PC-9 (cell line): ENCODE measurements around the gene LY6G6F. TPM values are rescaled to one million over a fixed set of nuclear protein-coding genes. Genes with fewer than 3 reads are reported as not detected.

Experiments used
- BruUV-seq: library from RNA; stranded (reverse); fragments of 400-500 nt; replicated peaks from 2 replicates; lab custom pipeline; 2021; lab: Mats Ljungman, UMichigan
- CTCF ChIA-PET: fragments of 300-600 bp; sonication (Branson Sonifier 250); formaldehyde crosslinking; loops from one replicate; lab custom pipeline; 2022; ENCODE audit warnings: antibody characterized with exemption; lab: Charles Lee
- POLR2A ChIA-PET: fragments of 300-600 bp; sonication (Branson Sonifier 250); formaldehyde crosslinking; loops from one replicate; lab custom pipeline; 2022; ENCODE audit warnings: antibody characterized with exemption; ENCODE audit not compliant: unreplicated experiment; lab: Charles Lee
- DNase-seq, 2 experiments: peaks; one replicate each; pipeline versions ENCODE4 v3.0.0 to v3.0.0-alpha.2; 2015 to 2022; ENCODE audit warnings: mixed read lengths in 1 of 2
- H2AFZ ChIP-seq: fragments of 200-600 bp; sonication (generic); 2 replicates; pipeline ENCODE4 v1.8.1; 2017; ENCODE audit warnings: antibody characterized with exemption
- H3F3A ChIP-seq: fragments of 200-600 bp; sonication (generic); 2 replicates; pipeline ENCODE4 v1.8.1; 2017; ENCODE audit warnings: antibody characterized with exemption, mild to moderate bottlenecking, low read depth; ENCODE audit not compliant: insufficient read depth
- H3K27ac ChIP-seq: fragments of 200-600 bp; sonication (generic); 2 replicates; pipeline ENCODE4 v1.6.1; 2016; ENCODE audit warnings: mixed run types
- H3K27me3 ChIP-seq: fragments of 200-600 bp; sonication (generic); 2 replicates; pipeline ENCODE4 v1.6.1; 2016; ENCODE audit warnings: low read depth, mixed run types; ENCODE audit not compliant: insufficient read depth
- H3K36me3 ChIP-seq: fragments of 200-600 bp; sonication (generic); 2 replicates; pipeline ENCODE4 v1.6.1; 2016; ENCODE audit warnings: low read depth, mixed run types
- H3K4me1 ChIP-seq: fragments of 200-600 bp; sonication (generic); replicated peaks from 2 replicates; pipeline ENCODE4 v1.6.1; 2016; ENCODE audit warnings: mixed run types; ENCODE audit not compliant: insufficient read depth
- H3K4me2 ChIP-seq: fragments of 200-600 bp; sonication (generic); 2 replicates; pipeline ENCODE4 v1.6.1; 2017; ENCODE audit warnings: mixed run types
- H3K4me3 ChIP-seq: fragments of 200-600 bp; sonication (generic); 2 replicates; pipeline ENCODE4 v1.6.1; 2016; ENCODE audit warnings: mixed run types
- H3K79me2 ChIP-seq: fragments of 200-600 bp; sonication (generic); 2 replicates; pipeline ENCODE4 v1.6.1; 2017; ENCODE audit warnings: low read depth, mixed run types
- H3K9me2 ChIP-seq: fragments of 200-600 bp; sonication (generic); 2 replicates; pipeline ENCODE4 v1.8.1; 2017; ENCODE audit warnings: mild to moderate bottlenecking; ENCODE audit not compliant: insufficient read depth
- H3K9me3 ChIP-seq: fragments of 200-600 bp; sonication (generic); 2 replicates; pipeline ENCODE4 v1.8.1; 2016; ENCODE audit warnings: low read depth; ENCODE audit not compliant: insufficient read depth
- H4K20me1 ChIP-seq: fragments of 200-600 bp; sonication (generic); 2 replicates; pipeline ENCODE4 v1.8.1; 2017; ENCODE audit not compliant: insufficient read depth
- CTCF ChIP-seq: fragments of 200-600 bp; sonication (generic); conservative IDR thresholded peaks from 2 replicates; pipeline ENCODE4 v1.6.1; 2017; ENCODE audit warnings: mixed run types, antibody characterized with exemption, mild to moderate bottlenecking, moderate library complexity
- EZH2 ChIP-seq: fragments of 200-600 bp; sonication (generic); IDR thresholded peaks from 2 replicates; pipeline ENCODE4 v1.8.0; 2017; ENCODE audit warnings: antibody characterized with exemption, low read depth
- intact Hi-C: fragments of 100-400 bp; cut with micrococcal nuclease; formaldehyde crosslinking; loops from one replicate; pipeline ENCODE4 v1.10.0; 2022; ENCODE audit not compliant: unreplicated experiment
- total RNA-seq: library from RNA; stranded (reverse); gene quantifications from 2 replicates; pipeline ENCODE4 v1.2.3, GENCODE V29; 2021

LY6G6F gene
- total RNA-seq, 1 experiment from 2014 or later: not detected

- peak within 1 kb of the TSS; percentile 79 for H3K4me3 ChIP-seq
- 0 out of 2 replicates have a peak, but pooled peaks cover 10% of the 10 kb centered on the region for H3K36me3 ChIP-seq
- peak; percentile 66 to 82 for DNase-seq
- no peaks in the 10 kb centered on the region for H3K27me3 ChIP-seq
- peaks cover 23% of the 10 kb centered on the region for H3F3A ChIP-seq
- BruUV-seq: TSS peak; percentile 43
- 0 out of 2 replicates have a peak, but pooled peaks cover 7% of the 10 kb centered on the region for H4K20me1 ChIP-seq
- H3K27ac ChIP-seq: peak within 1 kb of the TSS; percentile 71
- H3K4me1 ChIP-seq: peaks cover 26% of the 10 kb centered on the region
- intact Hi-C loops: loop anchor here (1.0 to 10.0 kb wide), 2 partner anchors 8 to 514 kb away; partner anchors contain the start of genes AGPAT1, BAG6 and RNF5
- CTCF ChIA-PET: interaction anchor here (0.6 to 1.0 kb wide), 2 partner anchors 73 to 109 kb away, joined by 3 to 13 read pairs; no protein-coding TSS in a partner anchor
- POLR2A ChIA-PET: interaction anchor here (0.5 to 0.9 kb wide), 6 partner anchors 8 to 416 kb away, joined by 4 to 26 read pairs (median 4); partner anchors contain the start of genes BAG6 and NFKBIL1
- H3K9me3 ChIP-seq: no peaks in the 10 kb centered on the region
- peaks cover 55% of the 10 kb centered on the region for H3K79me2 ChIP-seq
- no peak for TF ChIP-seq EZH2
- no peak for TF ChIP-seq CTCF
- H2AFZ ChIP-seq: peak within 1 kb of the TSS; percentile 81
- H3K9me2 ChIP-seq: no peaks in the 10 kb centered on the region
- peak within 1 kb of the TSS; percentile 88 for H3K4me2 ChIP-seq
Observed at GRCh38 chr6:31660381-31661261, 46.0 kb upstream of the LY6G6F start, which contains the start of gene C6orf47. C6orf47 (minus strand) TSS chr6:31660778; CDS start chr6:31659947, 831 bp downstream.

GRCh38 chr6:31661262-31662123, 45.2 kb upstream of the LY6G6F start:
- Histone ChIP-seq H3K4me2 (peak overlapping the region; percentile 88), H3K9me3 (no peaks in the 10 kb centered on the region), H3K9me2 (no peaks in the 10 kb centered on the region), H3K27me3 (no peaks in the 10 kb centered on the region), H2AFZ (peak overlapping the region; percentile 81; the same call in 1 of the 2 replicates), H3K27ac (peak overlapping the region; percentile 71; the same call in 1 of the 2 replicates), H3K79me2 (peaks cover 61% of the 10 kb centered on the region), H3K4me3 (peak overlapping the region; percentile 79; the same call in 1 of the 2 replicates), H4K20me1 (0 out of 2 replicates have a peak, but pooled peaks cover 7% of the 10 kb centered on the region), H3K4me1 (peaks cover 26% of the 10 kb centered on the region), H3K36me3 (0 out of 2 replicates have a peak, but pooled peaks cover 10% of the 10 kb centered on the region), H3F3A (peaks cover 23% of the 10 kb centered on the region)
- no TSS peak for BruUV-seq
- POLR2A ChIA-PET: interaction anchor here (0.7 to 0.9 kb wide), 2 partner anchors 10 to 415 kb away, joined by 4 to 5 read pairs; no protein-coding TSS in a partner anchor
- CTCF ChIA-PET: no interaction called here
- no peak for DNase-seq
- TF ChIP-seq EZH2 (no peak), CTCF (no peak)
- intact Hi-C loops: loop anchor here (10.0 kb wide), 1 partner anchor 513 kb away; the partner anchor contains the start of genes AGPAT1 and RNF5
